ENCODE results near the gene KRTAP10-6.
"Not testable (repeated sequence)": the region's sequence is repeated elsewhere in the genome, so short reads cannot be mapped to it uniquely, and the experiment has no call there.

Gene KRTAP10-6

GRCh38 chr21:44585892-44586291 lies 6.4 kb downstream of the KRTAP10-6 start:
- no peak for TF ChIP-seq CTCF (IDR thresholded peaks at IDR 0.05)

- TF ChIP-seq CTCF (IDR thresholded peaks at IDR 0.05), result no peak
Measured at GRCh38 chr21:44583800-44584147, 8.5 kb downstream of the KRTAP10-6 start.

GRCh38 chr21:44583089-44583799 lies 9.1 kb downstream of the KRTAP10-6 start:
- no peak for TF ChIP-seq CTCF (IDR thresholded peaks at IDR 0.05)

GRCh38 chr21:44582055-44582454 lies 10.2 kb downstream of the KRTAP10-6 start:
- TF ChIP-seq CTCF (IDR thresholded peaks at IDR 0.05), result no peak

- no peak for TF ChIP-seq CTCF (IDR thresholded peaks at IDR 0.05)
Measured at GRCh38 chr21:44581158-44581557, 11.1 kb downstream of the KRTAP10-6 start.

GRCh38 chr21:44580231-44580821 lies 12.0 kb downstream of the KRTAP10-6 start, which contains the start of gene KRTAP10-5:
TSS of gene KRTAP10-5 (minus strand) at chr21:44580604. CDS start at chr21:44580578, 26 bp downstream.
- not testable (repeated sequence) for TF ChIP-seq CTCF (IDR thresholded peaks at IDR 0.05)

- no peak for TF ChIP-seq CTCF (IDR thresholded peaks at IDR 0.05)
Measured at GRCh38 chr21:44579833-44580144, 12.5 kb downstream of the KRTAP10-6 start.

Data from LNCAP (cell line).